DMS153 treated with DMSO at 0.1 percent for 48 hours (cell line): ENCODE results near the gene TMEM225B.
"Not testable (repeated sequence)": the region's sequence is repeated elsewhere in the genome, so short reads cannot be mapped to it uniquely, and the experiment has no call there.

Source experiments
- DNase-seq: peaks from one replicate; lab custom pipeline; 2025; ENCODE audit not compliant: unreplicated experiment; lab: John Stamatoyannopoulos, UW

Gene TMEM225B

GRCh38 chr7:99579281-99579955, 18.6 kb upstream of the TMEM225B start:
- no peak for DNase-seq

- DNase-seq = no peak
Observed at GRCh38 chr7:99579956-99580777, 17.9 kb upstream of the TMEM225B start.

- not testable (repeated sequence) for DNase-seq
Observed at GRCh38 chr7:99580778-99581332, 17.2 kb upstream of the TMEM225B start.

- DNase-seq = no peak
Observed at GRCh38 chr7:99588868-99589267, 9.2 kb upstream of the TMEM225B start.

GRCh38 chr7:99594948-99595745, 2.9 kb upstream of the TMEM225B start:
- DNase-seq = no peak

- DNase-seq = no peak
Observed at GRCh38 chr7:99596408-99596955, 1.6 kb upstream of the TMEM225B start.

- no peak for DNase-seq
Observed at GRCh38 chr7:99599836-99600235, 1.8 kb downstream of the TMEM225B start.

GRCh38 chr7:99601656-99602310, 3.7 kb downstream of the TMEM225B start:
- no peak for DNase-seq

- no peak for DNase-seq
Observed at GRCh38 chr7:99605527-99605926, 7.5 kb downstream of the TMEM225B start.

GRCh38 chr7:99606531-99606930, 8.5 kb downstream of the TMEM225B start:
- DNase-seq = no peak

- DNase-seq = no peak
Observed at GRCh38 chr7:99607548-99607947, 9.5 kb downstream of the TMEM225B start.

GRCh38 chr7:99614495-99614894, 16.4 kb downstream of the TMEM225B start:
- no peak for DNase-seq

GRCh38 chr7:99615989-99616358, 17.9 kb downstream of the TMEM225B start:
- no peak for DNase-seq

GRCh38 chr7:99616359-99617191, 18.5 kb downstream of the TMEM225B start, which contains the start of gene ZSCAN25:
Gene ZSCAN25 (plus strand): TSS chr7:99616946. CDS start chr7:99619607, 2,661 bp downstream.
- DNase-seq = peak; percentile 87

GRCh38 chr7:99617192-99617781, 19.2 kb downstream of the TMEM225B start:
- DNase-seq = no peak

GRCh38 chr7:99618726-99619125, 20.7 kb downstream of the TMEM225B start:
- DNase-seq = no peak

GRCh38 chr7:99619571-99620130, 21.6 kb downstream of the TMEM225B start:
- no peak for DNase-seq

- DNase-seq = no peak
Observed at GRCh38 chr7:99621271-99621670, 23.2 kb downstream of the TMEM225B start.

GRCh38 chr7:99622596-99622995, 24.5 kb downstream of the TMEM225B start:
- DNase-seq = no peak
